H1 (cell line): ENCODE data around the gene VPS13D. TPM values are rescaled to one million over a fixed set of nuclear protein-coding genes. Genes with fewer than 3 reads are reported as not detected.

Source experiments
- ASH2L ChIP-seq: fragments of 200-600, 300-600 bp; sonication (generic); IDR thresholded peaks from one replicate; pipeline ENCODE4 v1.7.1; 2017; ENCODE audit warnings: low read length
- EP300 ChIP-seq, 2 experiments: IDR thresholded peaks; 1 replicate in 1 of 2; 2 replicates in 1 of 2; pipeline ENCODE4 v1.6.1; 2011 to 2012; ENCODE audit warnings: low read depth in 2 of 2, low read length in 2 of 2, mild to moderate bottlenecking in 2 of 2, borderline replicate concordance in 1 of 2, inconsistent platforms in 1 of 2, moderate library complexity in 1 of 2
- YY1 ChIP-seq: IDR thresholded peaks from 2 replicates; pipeline ENCODE4 v1.6.1; 2011; ENCODE audit warnings: low read depth, mild to moderate bottlenecking, low read length
- polyA plus RNA-seq, 7 experiments: library from polyadenylated mRNA; depleted of rRNA in 3 of 7; stranded (reverse) in 5 of 7; unstranded in 2 of 7; fragments of >200 nt in 5 of 7; fragments of 200-250 nt in 2 of 7; gene quantifications; 1 replicate in 5 of 7; 2 replicates in 1 of 7; 4 replicates in 1 of 7; pipeline versions ENCODE4 v1.2.1 to v1.2.3, GENCODE V29; 2011 to 2013; ENCODE audit warnings: missing spikeins in 2 of 7, mixed read lengths in 2 of 7
- total RNA-seq: library from RNA; stranded (reverse); fragmentation: NEBNext Ultra II Directional; extraction: Animal tissue kit (Norgen Biotek cat#: 25700); gene quantifications from 2 replicates; pipeline ENCODE4 v1.2.1, GENCODE V29; 2021

The VPS13D gene
- total and polyA plus RNA-seq, 2 of the 8 experiments (the other 6 are each of a cell fraction or from before 2014, with no cell fraction given), result 10.9 to 31.2 TPM

GRCh38 chr1:12460911-12461621 is 231.2 kb downstream of the VPS13D start (continued):
- no peak for TF ChIP-seq EP300 (IDR thresholded peaks at IDR 0.05; ENCODE audit: borderline replicate concordance in 1 of 2, low read depth in 2 of 2, low read length in 2 of 2)
- TF ChIP-seq YY1, result no peak
- no peak for TF ChIP-seq ASH2L
- TF ChIP-seq, all 59 proteins: peak for 0
